H1 (cell line): ENCODE data around the gene ZFAND4. TPM values are rescaled to one million over a fixed set of nuclear protein-coding genes. Genes with fewer than 3 reads are reported as not detected.

ENCODE experiments used
- CTCF ChIA-PET: fragments of 300-600 bp; sonication (Branson Sonifier 250); formaldehyde crosslinking; loops from one replicate; lab custom pipeline; 2021; ENCODE audit not compliant: partially characterized antibody; lab: Charles Lee
- POLR2A ChIA-PET: fragments of 300-600 bp; sonication (Branson Sonifier 250); formaldehyde crosslinking; loops from one replicate; lab custom pipeline; 2021; ENCODE audit warnings: inconsistent platforms; ENCODE audit not compliant: partially characterized antibody; lab: Charles Lee
- DNase-seq, 2 experiments: peaks; one replicate each; pipeline versions ENCODE4 v3.0.0 to v3.0.0-alpha.2; 2010 to 2022; ENCODE audit warnings: low spot score in 2 of 2, low read depth in 1 of 2, mixed read lengths in 1 of 2
- FAIRE-seq: peaks from 2 replicates; lab custom pipeline; 2011; peaks lifted over from hg19 to GRCh38; lab: Jason Lieb, UNC
- H2AFZ ChIP-seq: 2 replicates; pipeline ENCODE4 v1.8.1; 2012; ENCODE audit warnings: low read length, inconsistent platforms
- H2AK5ac ChIP-seq: 2 replicates; pipeline ENCODE4 v1.6.1; 2013; ENCODE audit warnings: low read depth, low read length
- H2BK120ac ChIP-seq: replicated peaks from 2 replicates; pipeline ENCODE3; 2013; ENCODE audit warnings: low read depth, low read length, inconsistent platforms
- H2BK12ac ChIP-seq: 2 replicates; pipeline ENCODE4 v1.6.1; 2013; ENCODE audit warnings: low read depth, low read length
- H2BK15ac ChIP-seq: 2 replicates; pipeline ENCODE4 v1.6.1; 2013; ENCODE audit warnings: low read length
- H2BK20ac ChIP-seq: 2 replicates; pipeline ENCODE4 v1.6.1; 2013; ENCODE audit warnings: low read length
- H2BK5ac ChIP-seq: 2 replicates; pipeline ENCODE4 v1.6.1; 2013; ENCODE audit warnings: low read depth, low read length
- H3K14ac ChIP-seq: 2 replicates; pipeline ENCODE4 v1.6.1; 2013; ENCODE audit warnings: inconsistent platforms; ENCODE audit not compliant: insufficient read length
- H3K18ac ChIP-seq: 2 replicates; pipeline ENCODE4 v1.6.1; 2013; ENCODE audit warnings: low read length; ENCODE audit errors: extremely low read depth
- H3K23ac ChIP-seq: 2 replicates; pipeline ENCODE4 v1.6.1; 2013; ENCODE audit warnings: inconsistent platforms; ENCODE audit not compliant: insufficient read length
- H3K23me2 ChIP-seq: 2 replicates; pipeline ENCODE4 v1.6.1; 2013; ENCODE audit warnings: low read depth, low read length
- H3K27ac ChIP-seq: 2 replicates; pipeline ENCODE4 v1.6.1; 2011; ENCODE audit warnings: low read depth, low read length, inconsistent platforms
- H3K27me3 ChIP-seq, 4 experiments: replicated peaks in 1 of 4; 1 replicate in 1 of 4; 2 replicates in 3 of 4; pipeline versions ENCODE4 v1.6.1 to v1.8.1; 2011 to 2013; ENCODE audit warnings: low read length in 3 of 4, mild to moderate bottlenecking in 3 of 4, inconsistent platforms in 2 of 4, mixed read lengths in 2 of 4, moderate library complexity in 1 of 4; ENCODE audit not compliant: control insufficient read depth in 3 of 4, insufficient read depth in 3 of 4; ENCODE audit errors: extremely low read depth in 1 of 4
- H3K36me3 ChIP-seq, 4 experiments: 2 replicates each; pipeline versions ENCODE4 v1.6.1 to v1.8.1; 2011 to 2013; ENCODE audit warnings: mild to moderate bottlenecking in 4 of 4, low read length in 3 of 4, moderate library complexity in 2 of 4, control low read depth in 1 of 4, inconsistent platforms in 1 of 4; ENCODE audit not compliant: insufficient read depth in 4 of 4, control insufficient read depth in 2 of 4
- H3K4ac ChIP-seq: replicated peaks from 2 replicates; pipeline ENCODE3; 2013; ENCODE audit warnings: low read length, low read depth, mixed read lengths, inconsistent platforms; ENCODE audit not compliant: insufficient read length
- H3K4me1 ChIP-seq, 4 experiments: replicated peaks in 1 of 4; 1 replicate in 1 of 4; 2 replicates in 3 of 4; pipeline versions ENCODE4 v1.6.1 to v1.8.1; 2011 to 2013; ENCODE audit warnings: low read length in 3 of 4, inconsistent platforms in 2 of 4, mixed read lengths in 1 of 4; ENCODE audit not compliant: insufficient read depth in 4 of 4, control insufficient read depth in 3 of 4
- H3K4me2 ChIP-seq, 2 experiments: 2 replicates each; pipeline versions ENCODE4 v1.6.1 to v1.8.1; 2011 to 2013; ENCODE audit warnings: low read depth in 2 of 2, low read length in 2 of 2, control low read depth in 1 of 2, inconsistent platforms in 1 of 2, mild to moderate bottlenecking in 1 of 2; ENCODE audit not compliant: insufficient read depth in 1 of 2
- H3K4me3 ChIP-seq, 4 experiments: fragments of 200-600, 300-600 bp in 1 of 4; sonication (generic), shearing (Covaris generic), sonication (Bioruptor Twin) in 1 of 4; 2 replicates each; pipeline versions ENCODE4 v1.5.1 to v1.8.1; 2011 to 2016; ENCODE audit warnings: low read length in 4 of 4, low read depth in 3 of 4, control low read depth in 2 of 4, inconsistent platforms in 2 of 4, mild to moderate bottlenecking in 2 of 4, mixed read lengths in 1 of 4, moderate library complexity in 1 of 4; ENCODE audit not compliant: insufficient read depth in 2 of 4; ENCODE audit errors: extremely low read depth in 1 of 4
- H3K56ac ChIP-seq: replicated peaks from 2 replicates; pipeline ENCODE3; 2013; ENCODE audit warnings: low read depth, mild to moderate bottlenecking, mixed read lengths, low read length, inconsistent platforms; ENCODE audit not compliant: insufficient read length
- H3K79me1 ChIP-seq: 2 replicates; pipeline ENCODE4 v1.6.1; 2013; ENCODE audit warnings: low read depth, low read length, control low read depth
- H3K79me2 ChIP-seq, 2 experiments: 2 replicates each; pipeline versions ENCODE4 v1.6.1 to v1.8.1; 2012 to 2013; ENCODE audit warnings: low read length in 2 of 2, mild to moderate bottlenecking in 2 of 2, inconsistent platforms in 1 of 2; ENCODE audit not compliant: insufficient read depth in 2 of 2, control insufficient read depth in 1 of 2
- H3K9ac ChIP-seq, 4 experiments: replicated peaks in 1 of 4; 1 replicate in 1 of 4; 2 replicates in 3 of 4; pipeline versions ENCODE4 v1.6.1 to v1.8.1; 2011 to 2013; ENCODE audit warnings: low read depth in 3 of 4, low read length in 3 of 4, control low read depth in 2 of 4, mild to moderate bottlenecking in 2 of 4, moderate library complexity in 2 of 4, inconsistent platforms in 1 of 4; ENCODE audit errors: extremely low read depth in 1 of 4
- H3K9me3 ChIP-seq, 2 experiments: 2 replicates each; pipeline versions ENCODE4 v1.6.1 to v1.8.1; 2012 to 2013; ENCODE audit warnings: mild to moderate bottlenecking in 2 of 2, moderate library complexity in 2 of 2, control low read depth in 1 of 2, inconsistent platforms in 1 of 2, low read depth in 1 of 2, low read length in 1 of 2, mixed read lengths in 1 of 2; ENCODE audit not compliant: insufficient read depth in 2 of 2
- H4K20me1 ChIP-seq, 2 experiments: replicated peaks in 1 of 2; 2 replicates each; pipeline versions ENCODE3 to v1.8.1; 2011 to 2013; ENCODE audit warnings: inconsistent platforms in 2 of 2, low read length in 2 of 2, mild to moderate bottlenecking in 1 of 2; ENCODE audit not compliant: insufficient read depth in 2 of 2, control insufficient read depth in 1 of 2
- H4K5ac ChIP-seq: 2 replicates; pipeline ENCODE4 v1.6.1; 2013; ENCODE audit warnings: low read length, low read depth, mixed read lengths, inconsistent platforms; ENCODE audit not compliant: insufficient read length
- H4K8ac ChIP-seq: 2 replicates; pipeline ENCODE4 v1.8.0; 2013; ENCODE audit warnings: mild to moderate bottlenecking, moderate library complexity, low read length, inconsistent platforms; ENCODE audit not compliant: insufficient read depth; ENCODE audit errors: extremely low read depth
- H4K91ac ChIP-seq: replicated peaks from 2 replicates; pipeline ENCODE3; 2013; ENCODE audit warnings: low read length, mixed read lengths, inconsistent platforms; ENCODE audit not compliant: insufficient read length
- RAD21 ChIP-seq, 2 experiments: IDR thresholded peaks in 1 of 2; conservative IDR thresholded peaks in 1 of 2; 2 replicates each; pipeline ENCODE4 v1.6.1; 2011; ENCODE audit warnings: low read depth in 2 of 2, low read length in 2 of 2, improper control_type of control experiment in 1 of 2, inconsistent platforms in 1 of 2, mild to moderate bottlenecking in 1 of 2, moderate library complexity in 1 of 2
- TAF7 ChIP-seq: optimal IDR thresholded peaks from 2 replicates; pipeline ENCODE3; 2011; ENCODE audit warnings: low read depth, mild to moderate bottlenecking, inconsistent platforms, low read length, moderate library complexity, borderline replicate concordance
- YY1 ChIP-seq: IDR thresholded peaks from 2 replicates; pipeline ENCODE4 v1.6.1; 2011; ENCODE audit warnings: low read depth, mild to moderate bottlenecking, low read length
- polyA plus RNA-seq, 7 experiments: library from polyadenylated mRNA; depleted of rRNA in 3 of 7; stranded (reverse) in 5 of 7; unstranded in 2 of 7; fragments of >200 nt in 5 of 7; fragments of 200-250 nt in 2 of 7; gene quantifications; 1 replicate in 5 of 7; 2 replicates in 1 of 7; 4 replicates in 1 of 7; pipeline versions ENCODE4 v1.2.1 to v1.2.3, GENCODE V29; 2011 to 2013; ENCODE audit warnings: missing spikeins in 2 of 7, mixed read lengths in 2 of 7
- total RNA-seq: library from RNA; stranded (reverse); fragmentation: NEBNext Ultra II Directional; extraction: Animal tissue kit (Norgen Biotek cat#: 25700); gene quantifications from 2 replicates; pipeline ENCODE4 v1.2.1, GENCODE V29; 2021

The ZFAND4 gene
- total and polyA plus RNA-seq, 2 of the 8 experiments (the other 6 are each of a cell fraction or from before 2014, with no cell fraction given), result 2.8 to 17.8 TPM

GRCh38 chr10:45581216-45581549 lies 91.4 kb downstream of the ZFAND4 start:
- no peaks in the 10 kb centered on the region for H4K20me1 ChIP-seq
- no peak for TF ChIP-seq TAF7
- no peak for TF ChIP-seq RAD21 (IDR thresholded peaks at IDR 0.05 in 1 of 2, conservative IDR thresholded peaks at IDR 0.05 in 1 of 2; ENCODE audit: low read depth in 2 of 2, low read length in 2 of 2)
- no peak for TF ChIP-seq YY1
- no peak overlapping the region for H2AFZ ChIP-seq
- no peak overlapping the region for H4K91ac ChIP-seq
- no peak overlapping the region for H3K14ac ChIP-seq
- DNase-seq (no peak), FAIRE-seq (no peak)
- H2BK5ac ChIP-seq, result no peak overlapping the region; the same call in 1 of the 2 replicates
- H2BK15ac ChIP-seq, result no peak overlapping the region
- no peak overlapping the region for H2BK120ac ChIP-seq
- H3K9me3 ChIP-seq, result no peaks in the 10 kb centered on the region
- H3K4ac ChIP-seq, result no peak overlapping the region
- H3K79me1 ChIP-seq, result peaks cover 3% of the 10 kb centered on the region; the same call in 1 of the 2 replicates
- H3K4me3 ChIP-seq, result no peak overlapping the region
- no peak overlapping the region for H3K18ac ChIP-seq
- H3K4me1 ChIP-seq, result peaks cover 0 to 8% (median under 1%) of the 10 kb centered on the region in 4 experiments; a peak in 2 of 7 replicates
- no peak overlapping the region for H4K8ac ChIP-seq
- no peaks in the 10 kb centered on the region for H3K27me3 ChIP-seq
- H3K23me2 ChIP-seq, result no peaks in the 10 kb centered on the region
- H2BK12ac ChIP-seq, result no peak overlapping the region
- no peak overlapping the region for H2AK5ac ChIP-seq
- H3K9ac ChIP-seq, result no peak overlapping the region
- CTCF ChIA-PET, result no interaction called here
- no peaks in the 10 kb centered on the region for H3K36me3 ChIP-seq
- no peak overlapping the region for H3K56ac ChIP-seq
- H3K23ac ChIP-seq, result no peak overlapping the region
- H2BK20ac ChIP-seq, result no peak overlapping the region
- POLR2A ChIA-PET, result interaction anchor here (1.7 kb wide), 1 partner anchor 13 kb away, joined by 4 read pairs; no protein-coding TSS in a partner anchor
- H3K4me2 ChIP-seq, result no peak overlapping the region
- H4K5ac ChIP-seq, result no peak overlapping the region
- no peak overlapping the region for H3K27ac ChIP-seq
- peaks cover 0 to 28% of the 10 kb centered on the region in 2 experiments; a peak in 1 of 4 replicates for H3K79me2 ChIP-seq
